Heart left ventricle (tissue), 16 donors: ENCODE data around the gene CDH2. TPM values are rescaled to one million over a fixed set of nuclear protein-coding genes. Genes with fewer than 3 reads are reported as not detected.

Experiments used
- ATAC-seq, 4 donors: fragments of 200-7000 bp; cut with Tn5 transposase; one replicate each; pipeline ENCODE4 v1.9.1; 2020 to 2022; ENCODE audit warnings: moderate library complexity in 4 of 4, mild to moderate bottlenecking in 3 of 4, moderate number of reproducible peaks in 1 of 4
- DNase-seq, 5 donors: peaks; one replicate each; pipeline ENCODE4 v3.0.0-alpha.2; 2020
- H3K27ac ChIP-seq, 12 donors: fragments of 200-600 bp; sonication (generic) in 4 of 12; one replicate each; pipeline versions ENCODE4 v1.5.0 to v1.8.0; 2016 to 2022; ENCODE audit warnings: mild to moderate bottlenecking in 2 of 12
- H3K27me3 ChIP-seq, 9 donors: fragments of 200-600 bp; sonication (generic) in 2 of 9; one replicate each; pipeline versions ENCODE4 v1.5.1 to v1.8.0; 2016 to 2022; ENCODE audit warnings: mild to moderate bottlenecking in 3 of 9
- H3K36me3 ChIP-seq, 9 donors: fragments of 200-600 bp; sonication (generic) in 2 of 9; one replicate each; pipeline versions ENCODE4 v1.5.0 to v1.8.0; 2018 to 2022; ENCODE audit warnings: mild to moderate bottlenecking in 2 of 9
- H3K4me1 ChIP-seq, 12 donors: fragments of 200-600 bp; sonication (generic) in 4 of 12; one replicate each; pipeline versions ENCODE4 v1.5.0 to v1.8.0; 2016 to 2022; ENCODE audit warnings: mild to moderate bottlenecking in 3 of 12
- H3K4me3 ChIP-seq, 12 donors: fragments of 200-600 bp; sonication (generic) in 4 of 12; one replicate each; pipeline versions ENCODE4 v1.5.0 to v1.8.0; 2017 to 2022; ENCODE audit warnings: mild to moderate bottlenecking in 9 of 12, moderate library complexity in 4 of 12
- H3K9me3 ChIP-seq, 12 donors: fragments of 200-600 bp; sonication (generic) in 4 of 12; one replicate each; pipeline versions ENCODE4 v1.5.0 to v1.8.0; 2016 to 2022; ENCODE audit warnings: mild to moderate bottlenecking in 1 of 12
- CTCF ChIP-seq, 12 donors: fragments of 200-600 bp; sonication (generic) in 4 of 12; IDR thresholded peaks; one replicate each; pipeline versions ENCODE4 v1.5.0 to v1.8.0; 2018 to 2022; ENCODE audit warnings: antibody characterized with exemption in 12 of 12, mild to moderate bottlenecking in 5 of 12
- POLR2A ChIP-seq, 2 donors: fragments of 450-650 bp; IDR thresholded peaks; one replicate each; pipeline ENCODE4 v1.6.1; 2017; ENCODE audit warnings: antibody characterized with exemption in 2 of 2, mild to moderate bottlenecking in 2 of 2, moderate library complexity in 2 of 2
- WGBS, 4 donors: extraction: QIAGEN DNeasy Blood & Tissue Kit in 2 of 4; methylation state at CpG; one replicate each; pipeline versions ENCODE4 v1.1.5 to v1.1.7; 2013 to 2018; 5-methylcytosine and 5-hydroxymethylcytosine counted together
- intact Hi-C, 10 donors: fragments of 100-400 bp; cut with DNase I; formaldehyde crosslinking; loops; one replicate each; pipeline versions ENCODE4 v1.11.1 to v1.14.2; 2022
- polyA plus RNA-seq, 2 donors: library from polyadenylated mRNA; stranded (reverse); fragments of 200-250 nt; gene quantifications; one replicate each; pipeline ENCODE4 v1.2.3, GENCODE V29; 2013
- total RNA-seq, 9 donors: library from RNA; depleted of rRNA in 2 of 9; stranded (reverse); fragments of >200 nt in 2 of 9; fragmentation: NEBNext Ultra II Directional in 3 of 9; extraction: Animal tissue kit (Norgen Biotek cat#: 25700) in 3 of 9; gene quantifications; one replicate each; pipeline versions ENCODE4 v1.1.0 to v1.2.4, GENCODE V29; 2016 to 2023
- donor health status: ischemic (EF 13 %, LVEDD 7.1; RV severe dilation, severe dysfunction).
- donor health status: healthy with polysubstance abuse.
- donor health status: DM: no; HTN: yes; CAD: no.
- donor health status: DM: no; HTN: no; CAD: no.
- donor health status: ischemic (EF 25% LVEDD 6.9; RV normal size, moderate dysfunction).
- donor health status: ischemic (EF 25% LVEDD 5.7; RV mildly dilated, moderate dysfunction).
- donor health status: healthy.
- donor health status: DM: yes; HTN: yes; CAD: no.
- donor health status: ischemic (EF 35%, LVEDD 5.7; RV mildly dilated, moderate dysfunction).
- donor health status: nonischemic (EF 11% LVEDD 7.7; RV severe dilation, severe dysfunction).
- donor health status: DM: yes; HTN: yes; CAD: no.
- donor health status: PGD.
- donor health status: ischemic (EF 29% LVEDD 5.4; RV normal size, mild dysfunction).
- donor health status: nonischemic (EF 23%, LVEDD 6.1; RV moderate dilation, normal function).

The CDH2 gene
- total and polyA plus RNA-seq, 11 donors, result 62.5 to 594 (median 386) TPM

- H3K36me3 ChIP-seq, result no peaks in the 10 kb centered on the region
- H3K4me1 ChIP-seq, result peaks cover 0 to 11% (median 0%) of the 10 kb centered on the region in 12 donors
- peak; percentile 66 to 77 (median 73) for DNase-seq
- no peak for TF ChIP-seq POLR2A (IDR thresholded peaks at IDR 0.05)
- peak in 3 of 12 donors; percentile 12 to 16 (median 12) for TF ChIP-seq CTCF (IDR thresholded peaks at IDR 0.05)
- intact Hi-C loops, result loop anchor here in 6 of 10 donors (2.0 to 10.0 kb wide), 9 partner anchors 56 to 316 kb away; no protein-coding TSS in a partner anchor
- H3K27ac ChIP-seq, result peak overlapping the region in 11 of 12 donors; percentile 48 to 97 (median 89)
- ATAC-seq, result peak in 3 of 4 donors; percentile 34 to 71 (median 61)
- 1 to 2% (median 2%) methylated on average over 31 to 83 of the region's 83 CpGs for WGBS, 4 donors
- peak overlapping the region; percentile 65 to 91 (median 75) for H3K4me3 ChIP-seq
- H3K9me3 ChIP-seq, result no peaks in the 10 kb centered on the region
- H3K27me3 ChIP-seq, result peaks cover 0 to 58% (median 13%) of the 10 kb centered on the region in 9 donors
These were observed 1.1 kb upstream of the CDH2 start for GRCh38 chr18:28177828-28178635.

- DNase-seq, result no peak
- WGBS, 4 donors, result 0 to 2% (median 1%) methylated on average over 21 to 38 of the region's 38 CpGs
- Histone ChIP-seq H3K4me1 (peaks cover 0 to 11% (median 0%) of the 10 kb centered on the region in 12 donors), H3K4me3 (peak overlapping the region; percentile 65 to 91 (median 75)), H3K9me3 (no peaks in the 10 kb centered on the region), H3K27ac (peak overlapping the region; percentile 75 to 97 (median 88)), H3K36me3 (no peaks in the 10 kb centered on the region), H3K27me3 (peaks cover 0 to 61% (median 13%) of the 10 kb centered on the region in 9 donors)
- ATAC-seq, result peak in 1 of 4 donors; percentile 2
- TF ChIP-seq CTCF (IDR thresholded peaks at IDR 0.05), result no peak
- no peak for TF ChIP-seq POLR2A (IDR thresholded peaks at IDR 0.05)
- intact Hi-C loops, result loop anchor here in 6 of 10 donors (2.0 to 10.0 kb wide), 9 partner anchors 54 to 314 kb away; no protein-coding TSS in a partner anchor
These were observed 307 bp downstream of the CDH2 start for GRCh38 chr18:28176698-28176947.

- H3K4me3 ChIP-seq, result peak overlapping the region; percentile 65 to 91 (median 75)
- H3K4me1 ChIP-seq, result peaks cover 0 to 11% (median 0%) of the 10 kb centered on the region in 12 donors
- ATAC-seq, result peak in 1 of 4 donors; percentile 1
- no peaks in the 10 kb centered on the region for H3K36me3 ChIP-seq
- no peaks in the 10 kb centered on the region for H3K9me3 ChIP-seq
- intact Hi-C loops, result loop anchor here in 6 of 10 donors (2.0 to 10.0 kb wide), 9 partner anchors 54 to 314 kb away; no protein-coding TSS in a partner anchor
- H3K27ac ChIP-seq, result peak overlapping the region; percentile 75 to 97 (median 88)
- no peak for TF ChIP-seq CTCF (IDR thresholded peaks at IDR 0.05)
- no peak for TF ChIP-seq POLR2A (IDR thresholded peaks at IDR 0.05)
- peaks cover 0 to 61% (median 13%) of the 10 kb centered on the region in 9 donors for H3K27me3 ChIP-seq
- peak in 1 of 5 donors; percentile 31 for DNase-seq
- 0 to 1% (median 1%) methylated on average over 22 to 44 of the region's 44 CpGs for WGBS, 4 donors
These were observed 816 bp downstream of the CDH2 start for GRCh38 chr18:28175930-28176697.
